ENCODE results near the gene PLCB1.

DNA sequence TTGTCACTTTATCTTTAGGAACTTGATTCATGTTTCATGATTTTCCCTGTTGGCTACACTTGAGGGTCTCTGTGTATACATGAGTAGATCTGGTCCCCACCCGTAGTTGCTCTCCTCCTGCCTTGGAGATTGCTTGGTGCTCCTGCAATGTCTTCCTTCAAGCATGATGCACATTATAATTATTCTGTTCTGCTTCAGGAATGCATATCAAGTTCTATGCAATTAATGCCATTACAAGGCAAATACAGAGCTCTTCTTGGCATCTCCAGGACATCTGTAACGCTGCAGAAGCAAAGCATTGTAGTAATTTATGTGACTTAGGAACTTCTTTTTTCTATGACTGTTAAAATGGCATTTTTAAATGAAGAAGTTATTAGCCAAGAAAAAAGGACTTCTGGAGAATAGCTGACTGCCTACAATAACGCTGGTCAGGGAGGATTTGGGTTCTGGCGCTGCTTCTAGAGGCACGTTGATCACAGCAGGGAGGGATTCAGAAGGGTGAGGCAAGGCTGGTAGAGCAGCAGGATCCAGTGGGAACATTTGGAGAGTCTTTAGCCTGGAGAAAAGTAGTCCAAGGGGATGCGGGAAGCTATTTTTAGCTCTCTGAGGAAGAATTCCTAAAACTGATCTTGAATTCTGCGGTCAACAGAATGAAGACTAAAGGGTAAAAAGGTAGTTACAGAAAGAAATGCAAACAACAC is 203.6 kb downstream of the PLCB1 start:
- no peak for TF ChIP-seq NRF1 (conservative IDR thresholded peaks at IDR 0.05; ENCODE audit: low read depth, low read length)
- TF ChIP-seq EP300 (IDR thresholded peaks at IDR 0.05; ENCODE audit: borderline replicate concordance in 1 of 2, control insufficient read depth in 1 of 2, low read depth in 2 of 2, low read length in 2 of 2) = no peak
- no peak for TF ChIP-seq POLR2AphosphoS5 (IDR thresholded peaks at IDR 0.05; ENCODE audit: low read length)
- TF ChIP-seq CREB1 (IDR thresholded peaks at IDR 0.05; ENCODE audit: low read depth) = no peak
- TF ChIP-seq, protein P1, sequence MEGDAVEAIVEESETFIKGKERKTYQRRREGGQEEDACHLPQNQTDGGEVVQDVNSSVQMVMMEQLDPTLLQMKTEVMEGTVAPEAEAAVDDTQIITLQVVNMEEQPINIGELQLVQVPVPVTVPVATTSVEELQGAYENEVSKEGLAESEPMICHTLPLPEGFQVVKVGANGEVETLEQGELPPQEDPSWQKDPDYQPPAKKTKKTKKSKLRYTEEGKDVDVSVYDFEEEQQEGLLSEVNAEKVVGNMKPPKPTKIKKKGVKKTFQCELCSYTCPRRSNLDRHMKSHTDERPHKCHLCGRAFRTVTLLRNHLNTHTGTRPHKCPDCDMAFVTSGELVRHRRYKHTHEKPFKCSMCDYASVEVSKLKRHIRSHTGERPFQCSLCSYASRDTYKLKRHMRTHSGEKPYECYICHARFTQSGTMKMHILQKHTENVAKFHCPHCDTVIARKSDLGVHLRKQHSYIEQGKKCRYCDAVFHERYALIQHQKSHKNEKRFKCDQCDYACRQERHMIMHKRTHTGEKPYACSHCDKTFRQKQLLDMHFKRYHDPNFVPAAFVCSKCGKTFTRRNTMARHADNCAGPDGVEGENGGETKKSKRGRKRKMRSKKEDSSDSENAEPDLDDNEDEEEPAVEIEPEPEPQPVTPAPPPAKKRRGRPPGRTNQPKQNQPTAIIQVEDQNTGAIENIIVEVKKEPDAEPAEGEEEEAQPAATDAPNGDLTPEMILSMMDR (IDR thresholded peaks at IDR 0.05 in 2 of 3, conservative IDR thresholded peaks at IDR 0.05 in 1 of 3; ENCODE audit: control insufficient read depth in 2 of 3, extremely low read depth in 1 of 3, insufficient read depth in 1 of 3, low read depth in 3 of 3, low read length in 3 of 3) = no peak
- TF ChIP-seq SIN3A (IDR thresholded peaks at IDR 0.05; ENCODE audit: low read depth, low read length) = no peak
- TF ChIP-seq NFYA (IDR thresholded peaks at IDR 0.05; ENCODE audit: borderline replicate concordance, low read depth, low read length) = no peak
- no peak for TF ChIP-seq TAF1 (IDR thresholded peaks at IDR 0.05; ENCODE audit: borderline replicate concordance, low read depth, low read length)
- TF ChIP-seq CBX5 (IDR thresholded peaks at IDR 0.05; ENCODE audit: low read depth) = no peak
- no peak for TF ChIP-seq HDAC2 (IDR thresholded peaks at IDR 0.05)
- no peak for TF ChIP-seq EZH2 (IDR thresholded peaks at IDR 0.05; ENCODE audit: borderline replicate concordance, control insufficient read depth, low read depth, low read length)
- TF ChIP-seq FOXK2 (IDR thresholded peaks at IDR 0.05) = no peak
